ENCODE measurements around the gene ZNF827. TPM values are rescaled to one million over a fixed set of nuclear protein-coding genes. Genes with fewer than 3 reads are reported as not detected.

Gene ZNF827
- polyA plus RNA-seq, 1 donor from 2014 or later = 6.5 TPM

- Mint-ChIP-seq H3K9me3 (peaks cover 2 to 12% (median 3%) of the 10 kb centered on the region in 3 donors), H3K27ac (no peak overlapping the region), H3K36me3 (peaks cover 4% of the 10 kb centered on the region), H3K27me3 (no peaks in the 10 kb centered on the region), H3K4me1 (peaks cover 13 to 32% (median 20%) of the 10 kb centered on the region in 3 donors), H3K4me3 (peak overlapping the region in 1 of 4 donors; percentile 35)
Measured at GRCh38 chr4:145921231-145921630, 17.4 kb downstream of the ZNF827 start.

GRCh38 chr4:145920205-145920604, 18.4 kb downstream of the ZNF827 start:
- no peak overlapping the region for H3K27ac Mint-ChIP-seq
- no peaks in the 10 kb centered on the region for H3K27me3 Mint-ChIP-seq
- peaks cover under 1 to 5% (median 2%) of the 10 kb centered on the region in 3 donors for H3K9me3 Mint-ChIP-seq
- H3K4me3 Mint-ChIP-seq = no peak overlapping the region
- peaks cover 6% of the 10 kb centered on the region for H3K36me3 Mint-ChIP-seq
- peaks cover 16 to 35% (median 20%) of the 10 kb centered on the region in 3 donors for H3K4me1 Mint-ChIP-seq

- Mint-ChIP-seq H3K36me3 (peaks cover 6% of the 10 kb centered on the region), H3K4me1 (peaks cover 25 to 54% (median 43%) of the 10 kb centered on the region in 3 donors), H3K27me3 (no peaks in the 10 kb centered on the region), H3K9me3 (no peaks in the 10 kb centered on the region), H3K27ac (no peak overlapping the region), H3K4me3 (no peak overlapping the region)
Measured at GRCh38 chr4:145912376-145912775, 26.2 kb downstream of the ZNF827 start.

- Mint-ChIP-seq H3K27ac (no peak overlapping the region), H3K27me3 (no peaks in the 10 kb centered on the region), H3K9me3 (no peaks in the 10 kb centered on the region), H3K4me3 (peak overlapping the region in 2 of 4 donors; percentile 18 to 69), H3K36me3 (peaks cover 3% of the 10 kb centered on the region), H3K4me1 (peaks cover 34 to 56% (median 54%) of the 10 kb centered on the region in 3 donors)
Measured at GRCh38 chr4:145909773-145910172, 28.9 kb downstream of the ZNF827 start.

- Mint-ChIP-seq H3K4me1 (peaks cover 37 to 58% (median 53%) of the 10 kb centered on the region in 3 donors), H3K27me3 (no peaks in the 10 kb centered on the region), H3K36me3 (peaks cover 1% of the 10 kb centered on the region), H3K4me3 (peak overlapping the region in 3 of 4 donors; percentile 18 to 72 (median 69)), H3K9me3 (no peaks in the 10 kb centered on the region), H3K27ac (no peak overlapping the region)
Measured at GRCh38 chr4:145909281-145909715, 29.3 kb downstream of the ZNF827 start.

- H3K4me3 Mint-ChIP-seq = peak overlapping the region in 1 of 4 donors; percentile 24
- H3K36me3 Mint-ChIP-seq = peaks cover 3% of the 10 kb centered on the region
- H3K27me3 Mint-ChIP-seq = no peaks in the 10 kb centered on the region
- H3K27ac Mint-ChIP-seq = no peak overlapping the region
- peaks cover 36 to 58% (median 52%) of the 10 kb centered on the region in 3 donors for H3K4me1 Mint-ChIP-seq
- no peaks in the 10 kb centered on the region for H3K9me3 Mint-ChIP-seq
Measured at GRCh38 chr4:145907812-145908211, 30.8 kb downstream of the ZNF827 start.

GRCh38 chr4:145907390-145907789, 31.2 kb downstream of the ZNF827 start:
- no peak overlapping the region for H3K4me3 Mint-ChIP-seq
- H3K4me1 Mint-ChIP-seq = peaks cover 36 to 57% (median 52%) of the 10 kb centered on the region in 3 donors
- peak overlapping the region in 1 of 3 donors; percentile 40 for H3K27ac Mint-ChIP-seq
- H3K36me3 Mint-ChIP-seq = peaks cover 3% of the 10 kb centered on the region
- H3K27me3 Mint-ChIP-seq = no peaks in the 10 kb centered on the region
- no peaks in the 10 kb centered on the region for H3K9me3 Mint-ChIP-seq

GRCh38 chr4:145904413-145905177, 34.0 kb downstream of the ZNF827 start:
- H3K36me3 Mint-ChIP-seq = peaks cover 6% of the 10 kb centered on the region
- H3K27ac Mint-ChIP-seq = peak overlapping the region in 1 of 3 donors; percentile 73
- H3K4me1 Mint-ChIP-seq = peaks cover 30 to 45% (median 42%) of the 10 kb centered on the region in 3 donors
- H3K9me3 Mint-ChIP-seq = no peaks in the 10 kb centered on the region
- no peaks in the 10 kb centered on the region for H3K27me3 Mint-ChIP-seq
- no peak overlapping the region for H3K4me3 Mint-ChIP-seq

GRCh38 chr4:145902522-145902921, 36.1 kb downstream of the ZNF827 start:
- H3K4me3 Mint-ChIP-seq = no peak overlapping the region
- H3K9me3 Mint-ChIP-seq = no peaks in the 10 kb centered on the region
- H3K4me1 Mint-ChIP-seq = peaks cover 22 to 30% (median 23%) of the 10 kb centered on the region in 3 donors
- peaks cover 6% of the 10 kb centered on the region for H3K36me3 Mint-ChIP-seq
- no peaks in the 10 kb centered on the region for H3K27me3 Mint-ChIP-seq
- no peak overlapping the region for H3K27ac Mint-ChIP-seq

GRCh38 chr4:145899886-145900460, 38.6 kb downstream of the ZNF827 start:
- peaks cover 9% of the 10 kb centered on the region for H3K36me3 Mint-ChIP-seq
- H3K9me3 Mint-ChIP-seq = no peaks in the 10 kb centered on the region
- H3K27ac Mint-ChIP-seq = no peak overlapping the region
- no peaks in the 10 kb centered on the region for H3K27me3 Mint-ChIP-seq
- peaks cover 26 to 35% (median 30%) of the 10 kb centered on the region in 3 donors for H3K4me1 Mint-ChIP-seq
- H3K4me3 Mint-ChIP-seq = no peak overlapping the region

GRCh38 chr4:145898926-145899531, 39.6 kb downstream of the ZNF827 start:
- Mint-ChIP-seq H3K4me3 (no peak overlapping the region), H3K9me3 (no peaks in the 10 kb centered on the region), H3K36me3 (peaks cover 7% of the 10 kb centered on the region), H3K27ac (no peak overlapping the region), H3K4me1 (peaks cover 26 to 39% (median 30%) of the 10 kb centered on the region in 3 donors), H3K27me3 (no peaks in the 10 kb centered on the region)

- Mint-ChIP-seq H3K27me3 (no peaks in the 10 kb centered on the region), H3K9me3 (no peaks in the 10 kb centered on the region), H3K4me1 (peaks cover 28 to 40% (median 30%) of the 10 kb centered on the region in 3 donors)
Measured at GRCh38 chr4:145898466-145898865, 40.2 kb downstream of the ZNF827 start.

GRCh38 chr4:145895056-145895455, 43.6 kb downstream of the ZNF827 start:
- Mint-ChIP-seq H3K9me3 (no peaks in the 10 kb centered on the region), H3K27me3 (no peaks in the 10 kb centered on the region), H3K27ac (no peak overlapping the region), H3K4me3 (no peak overlapping the region), H3K36me3 (peaks cover 3% of the 10 kb centered on the region), H3K4me1 (peaks cover 27 to 40% (median 36%) of the 10 kb centered on the region in 3 donors)

More at GRCh38 chr4:145898466-145898865, 40.2 kb downstream of the ZNF827 start:
- H3K4me3 Mint-ChIP-seq = no peak overlapping the region
- H3K36me3 Mint-ChIP-seq = peaks cover 6% of the 10 kb centered on the region
- H3K27ac Mint-ChIP-seq = no peak overlapping the region

- Mint-ChIP-seq H3K4me1 (peaks cover 35 to 56% (median 45%) of the 10 kb centered on the region in 3 donors), H3K36me3 (peaks cover 4% of the 10 kb centered on the region), H3K27me3 (no peaks in the 10 kb centered on the region), H3K27ac (no peak overlapping the region), H3K4me3 (peak overlapping the region in 1 of 4 donors; percentile 10), H3K9me3 (no peaks in the 10 kb centered on the region)
Measured at GRCh38 chr4:145891958-145892357, 46.7 kb downstream of the ZNF827 start.

- H3K4me3 Mint-ChIP-seq = no peak overlapping the region
- peaks cover 27 to 47% (median 40%) of the 10 kb centered on the region in 3 donors for H3K4me1 Mint-ChIP-seq
- no peaks in the 10 kb centered on the region for H3K27me3 Mint-ChIP-seq
- H3K27ac Mint-ChIP-seq = no peak overlapping the region
- H3K9me3 Mint-ChIP-seq = no peaks in the 10 kb centered on the region
- H3K36me3 Mint-ChIP-seq = peaks cover 1% of the 10 kb centered on the region
Measured at GRCh38 chr4:145890689-145891088, 47.9 kb downstream of the ZNF827 start.
